ENCODE results near the gene GPS2. TPM values are rescaled to one million over a fixed set of nuclear protein-coding genes. Genes with fewer than 3 reads are reported as not detected.
A peak's percentile ranks its signal among the peaks of the same experiment; 100 is the strongest.

The GPS2 gene
- total RNA-seq, 1 experiment from 2014 or later = 61.1 TPM

DNA sequence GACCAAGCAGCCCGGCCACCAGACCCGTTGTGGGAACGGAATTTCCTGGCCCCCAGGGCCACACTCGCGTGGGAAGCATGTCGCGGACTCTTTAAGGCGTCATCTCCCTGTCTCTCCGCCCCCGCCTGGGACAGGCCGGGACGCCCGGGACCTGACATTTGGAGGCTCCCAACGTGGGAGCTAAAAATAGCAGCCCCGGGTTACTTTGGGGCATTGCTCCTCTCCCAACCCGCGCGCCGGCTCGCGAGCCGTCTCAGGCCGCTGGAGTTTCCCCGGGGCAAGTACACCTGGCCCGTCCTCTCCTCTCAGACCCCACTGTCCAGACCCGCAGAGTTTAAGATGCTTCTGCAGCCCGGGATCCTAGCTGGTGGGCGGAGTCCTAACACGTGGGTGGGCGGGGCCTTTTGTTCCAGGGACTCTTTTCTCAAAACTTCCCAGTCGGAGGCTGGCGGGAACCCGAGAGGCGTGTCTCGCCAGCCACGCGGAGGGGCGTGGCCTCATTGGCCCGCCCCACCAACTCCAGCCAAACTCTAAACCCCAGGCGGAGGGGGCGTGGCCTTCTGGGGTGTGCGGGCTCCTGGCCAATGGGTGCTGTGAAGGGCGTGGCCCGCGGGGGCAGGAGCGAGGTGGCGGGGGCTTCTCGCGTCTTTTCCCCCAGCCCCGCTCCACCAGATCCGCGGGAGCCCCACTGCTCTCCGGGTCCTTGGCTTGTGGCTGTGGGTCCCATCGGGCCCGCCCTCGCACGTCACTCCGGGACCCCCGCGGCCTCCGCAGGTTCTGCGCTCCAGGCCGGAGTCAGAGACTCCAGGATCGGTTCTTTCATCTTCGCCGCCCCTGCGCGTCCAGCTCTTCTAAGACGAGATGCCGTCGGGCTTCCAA, 33.8 kb downstream of the GPS2 start, which contains the start of gene SLC2A4:
TSS of gene SLC2A4 (plus strand) at position 645 of the 879 bp plus-strand sequence. CDS start at position 862, 217 bp downstream.
- Mint-ChIP-seq H3K27ac (ENCODE audit: unreplicated experiment) (no peak within 1 kb of the TSS), H3K4me3 (ENCODE audit: low read depth, unreplicated experiment) (peak within 1 kb of the TSS; percentile 75), H3K27me3 (ENCODE audit: unreplicated experiment) (peaks cover 19% of the 10 kb centered on the region), H3K9me3 (ENCODE audit: low read depth, unreplicated experiment) (no peaks in the 10 kb centered on the region), H3K36me3 (ENCODE audit: insufficient read depth, unreplicated experiment) (peaks cover 14% of the 10 kb centered on the region), H3K4me1 (ENCODE audit: low read depth, unreplicated experiment) (peaks cover 16% of the 10 kb centered on the region)
- intact Hi-C loops (cut with micrococcal nuclease; ENCODE audit: unreplicated experiment) = loop anchor here (2.0 kb wide), 1 partner anchor 13 kb away; the partner anchor contains the start of gene YBX2
- TF ChIP-seq, protein P1, sequence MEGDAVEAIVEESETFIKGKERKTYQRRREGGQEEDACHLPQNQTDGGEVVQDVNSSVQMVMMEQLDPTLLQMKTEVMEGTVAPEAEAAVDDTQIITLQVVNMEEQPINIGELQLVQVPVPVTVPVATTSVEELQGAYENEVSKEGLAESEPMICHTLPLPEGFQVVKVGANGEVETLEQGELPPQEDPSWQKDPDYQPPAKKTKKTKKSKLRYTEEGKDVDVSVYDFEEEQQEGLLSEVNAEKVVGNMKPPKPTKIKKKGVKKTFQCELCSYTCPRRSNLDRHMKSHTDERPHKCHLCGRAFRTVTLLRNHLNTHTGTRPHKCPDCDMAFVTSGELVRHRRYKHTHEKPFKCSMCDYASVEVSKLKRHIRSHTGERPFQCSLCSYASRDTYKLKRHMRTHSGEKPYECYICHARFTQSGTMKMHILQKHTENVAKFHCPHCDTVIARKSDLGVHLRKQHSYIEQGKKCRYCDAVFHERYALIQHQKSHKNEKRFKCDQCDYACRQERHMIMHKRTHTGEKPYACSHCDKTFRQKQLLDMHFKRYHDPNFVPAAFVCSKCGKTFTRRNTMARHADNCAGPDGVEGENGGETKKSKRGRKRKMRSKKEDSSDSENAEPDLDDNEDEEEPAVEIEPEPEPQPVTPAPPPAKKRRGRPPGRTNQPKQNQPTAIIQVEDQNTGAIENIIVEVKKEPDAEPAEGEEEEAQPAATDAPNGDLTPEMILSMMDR (IDR thresholded peaks at IDR 0.05; ENCODE audit: unreplicated experiment) = no peak
- peak; percentile 91 for DNase-seq
- CTCF ChIA-PET = interaction anchor here (0.6 to 2.9 kb wide), 6 partner anchors 9 to 279 kb away, joined by 3 to 14 read pairs (median 3); partner anchors contain the start of gene PHF23
- BruUV-seq (replicated peaks) = no TSS peak

DNA sequence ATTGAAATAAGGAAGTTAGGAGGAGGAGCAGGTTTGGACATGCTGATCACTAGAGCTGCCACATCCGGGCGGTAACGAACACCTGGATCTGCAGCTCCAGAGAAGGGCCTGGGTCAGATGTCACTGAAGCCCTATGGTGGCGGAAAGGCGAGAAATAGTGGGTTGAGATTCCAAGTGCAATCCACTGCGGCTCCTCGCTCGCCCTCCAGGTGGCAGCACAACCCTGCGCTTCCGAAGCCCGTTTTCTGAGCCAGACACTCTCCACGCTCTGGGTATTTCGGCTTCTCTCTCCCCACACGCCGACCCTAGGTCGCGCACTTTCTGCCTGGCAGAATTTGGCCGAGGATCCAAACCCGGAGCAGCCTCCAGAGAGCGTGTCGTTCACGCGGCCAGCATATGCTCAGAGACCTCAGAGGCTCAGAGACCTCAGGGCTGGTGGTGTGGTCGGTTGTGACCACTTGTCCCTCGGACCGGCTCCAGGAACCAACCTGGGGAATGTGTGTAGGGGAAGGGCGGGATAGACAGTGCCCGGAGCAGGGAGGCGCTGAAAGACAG, 34.6 kb downstream of the GPS2 start:
- no TSS peak for BruUV-seq (replicated peaks)
- peak; percentile 77 for DNase-seq
- Mint-ChIP-seq H3K4me1 (ENCODE audit: low read depth, unreplicated experiment) (peaks cover 16% of the 10 kb centered on the region), H3K9me3 (ENCODE audit: low read depth, unreplicated experiment) (no peaks in the 10 kb centered on the region), H3K27ac (ENCODE audit: unreplicated experiment) (no peak overlapping the region), H3K27me3 (ENCODE audit: unreplicated experiment) (peaks cover 14% of the 10 kb centered on the region), H3K4me3 (ENCODE audit: low read depth, unreplicated experiment) (peak overlapping the region; percentile 75), H3K36me3 (ENCODE audit: insufficient read depth, unreplicated experiment) (peaks cover 14% of the 10 kb centered on the region)
- TF ChIP-seq, protein P1 (IDR thresholded peaks at IDR 0.05; ENCODE audit: unreplicated experiment) = peak; percentile 81
- intact Hi-C loops (cut with micrococcal nuclease; ENCODE audit: unreplicated experiment) = loop anchor here (1.0 to 2.0 kb wide), 2 partner anchors 14 to 66 kb away; partner anchors contain the start of gene YBX2
- CTCF ChIA-PET = interaction anchor here (0.5 to 2.9 kb wide), 5 partner anchors 16 to 280 kb away, joined by 3 to 14 read pairs (median 3); no protein-coding TSS in a partner anchor

DNA sequence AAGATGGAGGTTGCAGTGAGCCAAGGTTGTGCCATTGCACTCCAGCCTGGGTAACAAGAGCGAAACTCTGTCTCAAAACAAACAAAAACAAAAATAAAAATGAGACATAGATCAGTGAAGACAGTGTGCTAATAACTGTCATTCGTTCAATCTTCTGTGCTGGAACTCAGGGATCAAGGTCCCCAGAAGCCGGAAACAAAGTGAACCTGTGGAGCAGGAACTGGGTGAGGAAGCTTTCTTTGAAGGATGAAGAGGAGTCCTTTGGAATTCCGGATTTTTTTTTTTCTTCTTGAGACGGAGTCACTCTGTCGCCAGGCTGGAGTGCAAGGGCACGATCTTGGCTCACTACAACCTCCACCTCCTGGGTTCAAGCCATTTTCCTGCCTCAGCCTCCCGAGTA, 35.7 kb downstream of the GPS2 start:
- Mint-ChIP-seq H3K27me3 (ENCODE audit: unreplicated experiment) (peaks cover 14% of the 10 kb centered on the region), H3K36me3 (ENCODE audit: insufficient read depth, unreplicated experiment) (peaks cover 14% of the 10 kb centered on the region), H3K4me3 (ENCODE audit: low read depth, unreplicated experiment) (peak overlapping the region; percentile 75), H3K9me3 (ENCODE audit: low read depth, unreplicated experiment) (no peaks in the 10 kb centered on the region), H3K4me1 (ENCODE audit: low read depth, unreplicated experiment) (peaks cover 16% of the 10 kb centered on the region), H3K27ac (ENCODE audit: unreplicated experiment) (no peak overlapping the region)
- no TSS peak for BruUV-seq (replicated peaks)
- CTCF ChIA-PET = interaction anchor here (2.9 kb wide), 1 partner anchor 17 kb away, joined by 14 read pairs; no protein-coding TSS in a partner anchor
- no peak for DNase-seq
- TF ChIP-seq, protein P1 (IDR thresholded peaks at IDR 0.05; ENCODE audit: unreplicated experiment) = no peak
- intact Hi-C loops (cut with micrococcal nuclease; ENCODE audit: unreplicated experiment) = no loop called here

GRCh38 chr17:7266784-7267183, 48.4 kb downstream of the GPS2 start:
- H3K9me3 Mint-ChIP-seq (ENCODE audit: low read depth, unreplicated experiment) = no peaks in the 10 kb centered on the region
- intact Hi-C loops (cut with micrococcal nuclease; ENCODE audit: unreplicated experiment) = no loop called here
- no TSS peak for BruUV-seq (replicated peaks)
- peaks cover 20% of the 10 kb centered on the region for H3K4me1 Mint-ChIP-seq (ENCODE audit: low read depth, unreplicated experiment)
- CTCF ChIA-PET = no interaction called here
- peaks cover 27% of the 10 kb centered on the region for H3K36me3 Mint-ChIP-seq (ENCODE audit: insufficient read depth, unreplicated experiment)
- no peak overlapping the region for H3K27ac Mint-ChIP-seq (ENCODE audit: unreplicated experiment)
- DNase-seq = no peak
- no peak overlapping the region for H3K4me3 Mint-ChIP-seq (ENCODE audit: low read depth, unreplicated experiment)
- TF ChIP-seq, protein P1 (IDR thresholded peaks at IDR 0.05; ENCODE audit: unreplicated experiment) = no peak
- no peaks in the 10 kb centered on the region for H3K27me3 Mint-ChIP-seq (ENCODE audit: unreplicated experiment)

All from Calu3 (cell line).